ENCODE measurements around the gene GPR179.

The GPR179 gene

DNA sequence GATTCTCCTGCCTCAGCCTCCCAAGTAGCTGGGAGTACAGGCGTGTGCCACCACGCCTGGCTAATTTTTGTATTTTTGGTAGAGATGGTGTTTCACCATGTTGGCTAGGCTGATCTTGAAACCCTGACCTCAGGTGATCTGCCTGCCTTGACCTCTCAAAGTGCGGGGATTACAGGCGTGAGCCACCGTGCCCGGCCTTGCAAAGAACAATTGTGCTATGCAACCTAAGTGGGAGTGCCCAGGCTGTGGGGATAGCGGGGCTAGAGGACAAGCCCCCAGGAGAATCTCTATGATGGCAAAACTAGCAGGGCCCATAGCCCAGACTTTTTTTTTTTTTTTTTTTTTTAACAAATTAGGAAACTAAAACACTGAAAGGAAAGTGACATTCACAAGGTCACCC is 2.0 kb upstream of the GPR179 start:
- no peak for DNase-seq

DNA sequence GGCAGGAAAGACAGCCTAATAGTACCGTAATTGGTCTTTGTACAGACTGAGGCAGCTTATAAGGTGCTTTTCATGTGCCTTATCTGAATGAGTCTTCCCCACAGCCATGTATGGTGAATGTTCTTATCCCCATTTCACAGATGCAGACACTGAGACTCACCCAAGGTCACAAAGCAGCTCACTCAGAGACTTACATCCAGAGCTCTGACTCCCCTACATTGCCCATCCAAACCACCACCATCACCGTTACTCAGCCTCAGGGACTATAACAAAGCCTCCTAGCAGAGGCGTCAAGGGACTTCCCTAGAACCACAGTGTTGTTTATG is 627 bp upstream of the GPR179 start:
- DNase-seq = no peak

DNA sequence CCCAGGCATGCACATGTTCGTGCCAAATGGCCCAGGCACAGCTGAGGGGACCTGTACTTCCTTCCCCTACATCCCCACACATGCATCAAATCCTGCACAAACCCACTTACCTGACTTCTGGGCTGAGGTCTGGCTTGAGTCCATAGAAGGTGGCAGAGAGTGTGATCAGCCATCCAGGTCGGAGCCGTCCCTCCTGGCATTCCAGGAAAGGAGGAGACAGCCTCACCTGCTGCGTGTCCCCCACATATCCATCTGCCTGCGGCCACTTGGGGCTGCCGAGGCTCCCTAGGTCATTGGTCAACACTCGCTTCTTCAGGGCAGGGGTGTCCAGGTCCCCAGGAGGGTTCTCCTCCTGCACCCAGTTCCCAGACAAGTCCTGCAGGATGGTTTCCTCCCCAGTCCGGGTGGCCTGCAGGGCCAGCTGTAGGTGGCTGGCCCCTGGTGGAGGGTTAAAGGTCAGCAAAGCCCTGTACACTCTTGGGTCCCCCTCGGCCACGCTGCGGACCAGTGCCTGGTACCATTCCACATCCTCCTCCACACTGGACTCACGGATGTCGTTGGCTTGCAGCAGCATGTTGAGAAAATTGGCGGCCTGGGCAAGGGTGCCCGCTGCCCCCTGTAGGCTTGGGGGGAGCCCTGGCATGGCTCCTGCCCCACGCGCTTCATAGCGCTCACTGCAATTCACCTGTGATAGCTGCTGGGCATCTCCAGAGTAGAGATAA is 709 bp downstream of the GPR179 start:
- DNase-seq = no peak

GRCh38 chr17:38341035-38341721 is 2.6 kb downstream of the GPR179 start:
- no peak for DNase-seq

- DNase-seq = no peak
These were observed 3.9 kb downstream of the GPR179 start for GRCh38 chr17:38339891-38340290.

DNA sequence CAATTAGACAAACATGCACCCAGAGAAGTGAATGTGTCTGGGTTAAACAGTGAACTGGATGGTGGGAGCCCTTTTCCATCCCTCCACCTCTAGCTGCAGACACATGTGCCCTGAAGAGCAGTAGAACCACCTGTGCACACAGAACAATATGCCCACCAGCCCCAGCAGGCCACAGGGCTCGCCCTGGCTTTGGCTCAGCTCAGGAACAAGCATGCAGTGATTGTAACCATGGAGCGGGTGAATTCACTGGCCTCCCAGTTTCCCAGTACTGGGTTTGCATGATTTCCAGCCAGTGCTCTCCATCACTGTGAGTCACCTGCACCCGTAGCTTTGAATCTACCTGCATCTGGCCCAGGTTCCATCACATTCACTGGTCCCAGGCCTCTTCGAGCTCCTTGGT is 5.2 kb downstream of the GPR179 start:
- DNase-seq = no peak

- no peak for DNase-seq
These were observed 5.7 kb downstream of the GPR179 start for GRCh38 chr17:38338053-38338452.

- DNase-seq = no peak
These were observed 6.9 kb downstream of the GPR179 start for GRCh38 chr17:38336838-38337237.

GRCh38 chr17:38334480-38335364 is 9.0 kb downstream of the GPR179 start:
- no peak for DNase-seq

DNA sequence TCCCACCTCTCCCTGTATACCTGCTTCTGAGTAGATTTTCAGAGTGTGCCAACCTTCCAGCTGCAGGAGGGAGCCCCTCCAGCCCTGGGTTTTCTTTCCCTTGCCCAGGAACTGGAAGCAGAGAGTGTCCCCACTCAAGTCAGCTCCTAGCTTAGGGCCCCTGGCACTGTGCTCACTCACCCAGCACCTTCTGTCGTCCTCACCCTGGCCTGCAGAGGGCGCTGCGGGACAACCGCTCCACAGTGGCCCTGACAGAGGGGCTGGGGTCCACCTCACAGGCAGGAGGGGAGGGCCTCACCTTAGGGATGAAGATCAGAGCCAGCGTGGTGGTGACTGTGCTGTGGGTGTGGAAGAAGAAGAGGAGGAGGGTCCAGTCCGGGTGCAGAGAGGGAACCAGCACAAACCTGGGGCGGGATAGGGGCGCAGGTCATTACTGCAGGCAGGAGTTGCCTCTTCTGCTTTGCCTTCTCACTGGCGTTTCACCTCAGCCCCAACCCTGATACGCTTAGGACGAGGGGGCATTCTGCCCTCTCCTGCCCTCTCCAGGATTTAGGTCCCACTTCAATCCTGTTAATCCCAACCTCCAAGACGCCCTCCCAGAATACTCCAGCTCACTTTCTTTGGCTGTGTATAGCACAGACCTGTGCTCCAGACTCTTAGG is 10.0 kb downstream of the GPR179 start:
- DNase-seq = peak; percentile 66

GRCh38 chr17:38332735-38333134 is 11.0 kb downstream of the GPR179 start:
- no peak for DNase-seq

DNA sequence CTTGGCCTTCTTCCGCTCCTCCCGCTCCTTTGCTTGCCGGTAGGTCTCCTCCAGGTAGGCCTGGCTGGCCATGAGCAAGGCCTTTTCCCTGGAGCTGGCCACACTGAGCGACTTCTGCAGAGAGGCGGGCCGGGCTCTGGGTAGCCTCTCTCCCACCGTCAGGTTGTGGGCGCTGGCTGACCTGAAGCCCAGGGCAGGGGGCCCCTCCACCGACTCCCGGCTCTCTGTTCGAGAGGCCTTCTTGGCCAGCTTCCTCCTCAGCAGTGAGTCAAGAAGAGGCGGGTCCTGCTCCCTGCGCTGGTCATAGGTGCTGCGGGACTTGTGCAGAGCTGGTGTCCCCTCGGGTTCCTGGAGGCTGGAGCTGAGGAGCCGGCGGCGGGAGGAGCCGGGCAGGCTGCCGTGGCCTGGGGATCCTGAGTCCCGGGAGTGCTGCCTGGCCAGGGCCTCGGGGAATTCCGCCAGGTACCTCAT is 12.8 kb downstream of the GPR179 start:
- no peak for DNase-seq

DNA sequence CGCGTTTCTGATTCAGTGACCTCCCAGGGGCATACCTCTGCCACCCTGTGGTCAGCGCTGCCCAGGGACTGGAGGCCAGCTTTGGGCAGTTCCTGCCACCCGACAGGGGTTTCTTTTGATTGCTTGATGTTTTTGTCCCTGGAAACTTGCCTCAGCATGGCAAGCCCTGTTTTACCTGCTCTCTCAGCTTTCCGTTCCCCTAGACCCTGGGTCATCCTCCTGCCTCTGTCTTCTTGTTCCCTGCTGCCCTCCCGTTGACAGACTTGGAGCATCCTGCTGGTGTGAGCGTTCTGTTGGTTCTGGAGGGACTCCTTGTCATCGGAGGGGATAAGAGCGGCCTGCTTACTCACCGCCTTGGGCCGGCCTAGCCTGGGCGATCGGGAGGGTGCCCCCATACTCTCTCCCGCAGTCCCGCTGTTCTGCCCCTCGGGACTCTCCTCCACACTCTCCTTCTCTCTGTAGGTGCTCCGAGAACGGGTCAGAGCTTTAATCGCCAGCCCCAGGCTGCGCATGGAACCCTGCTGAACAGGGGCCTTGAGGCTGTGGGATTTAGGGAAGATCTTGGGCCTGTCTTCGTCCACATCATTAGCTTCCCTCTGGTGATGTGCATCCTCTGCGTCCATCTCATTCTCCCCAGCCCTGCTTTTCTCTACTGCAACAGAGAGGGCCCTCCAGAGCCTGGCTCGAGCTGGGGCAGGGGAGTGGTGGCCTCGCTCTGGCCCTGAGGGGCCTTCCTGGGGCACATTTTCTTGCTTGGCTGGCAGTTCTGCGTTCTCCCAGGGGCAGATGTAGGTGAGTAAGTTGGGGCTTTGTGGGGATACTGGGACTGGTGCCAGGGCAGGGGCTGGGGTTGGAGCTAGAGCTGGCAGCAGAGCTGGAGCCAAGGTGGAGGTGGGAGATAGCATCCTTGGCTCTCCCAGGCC is 13.7 kb downstream of the GPR179 start:
- DNase-seq = no peak

DNA sequence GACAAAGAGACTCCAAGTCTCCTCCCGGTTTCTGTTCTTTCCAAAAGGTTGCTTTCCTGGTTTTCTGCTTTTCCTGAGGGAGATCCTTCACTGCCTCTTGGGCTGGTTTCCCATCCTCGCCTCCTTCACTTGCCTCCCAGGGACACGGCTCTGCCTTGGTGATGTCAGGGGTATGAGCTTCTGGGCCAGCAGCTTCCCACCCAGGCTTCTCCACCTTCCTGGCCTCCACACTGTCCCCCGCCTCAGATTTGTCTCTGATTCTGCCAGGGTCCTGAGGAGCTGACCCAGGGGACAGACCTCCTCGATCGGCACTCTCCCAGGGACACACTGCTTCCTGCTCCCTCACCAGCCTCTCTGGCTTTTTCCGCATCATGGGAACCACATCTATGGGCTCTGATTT is 14.5 kb downstream of the GPR179 start:
- no peak for DNase-seq

GRCh38 chr17:38328620-38329019 is 15.1 kb downstream of the GPR179 start:
- DNase-seq = no peak

- no peak for DNase-seq
These were observed 15.8 kb downstream of the GPR179 start for GRCh38 chr17:38327936-38328335.

GRCh38 chr17:38326996-38327792 is 16.6 kb downstream of the GPR179 start:
- no peak for DNase-seq

GRCh38 chr17:38325221-38325851 is 18.4 kb downstream of the GPR179 start:
- DNase-seq = no peak

DNA sequence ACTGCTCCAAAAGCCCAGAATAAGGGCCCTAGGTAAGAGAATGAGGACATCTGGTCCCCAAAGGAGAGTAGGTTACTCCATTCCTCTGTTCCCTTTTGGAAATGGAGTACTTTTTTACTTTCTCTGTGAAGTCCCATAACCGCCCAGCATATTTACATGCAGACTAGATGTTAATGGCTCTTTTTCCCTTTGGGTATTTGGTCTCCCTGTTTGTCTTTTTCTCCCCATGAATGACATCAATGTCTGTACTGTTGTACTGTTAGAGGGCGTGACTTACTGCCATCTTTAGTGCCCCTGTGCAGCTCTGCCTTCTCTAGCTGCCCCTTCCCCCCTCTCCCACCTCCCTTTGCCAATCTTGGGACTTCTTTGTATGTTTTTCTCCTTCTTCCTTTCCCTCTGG is 19.0 kb downstream of the GPR179 start:
- DNase-seq = no peak

GRCh38 chr17:38324141-38324697 is 19.5 kb downstream of the GPR179 start:
- DNase-seq = no peak

Measured in stimulated activated CD4-positive, alpha-beta T cell treated with anti-CD3 and anti-CD28 coated beads, Interleukin-15, amount 100 ng/mL, for 24 hours (primary cell).